Natural killer cell (primary cell): ENCODE measurements around the gene SLC35F3. TPM values are rescaled to one million over a fixed set of nuclear protein-coding genes. Genes with fewer than 3 reads are reported as not detected.

Experiments
- ATAC-seq, 3 donors: fragments of 150-1000 bp in 2 of 3; fragments of 200-7000 bp in 1 of 3; cut with Tn5 transposase; 1 replicate in 1 of 3; 2 replicates in 2 of 3; pipeline ENCODE4 v1.10.0; 2021; ENCODE audit warnings: mild to moderate bottlenecking in 2 of 3, moderate library complexity in 2 of 3
- DNase-seq, 2 donors: peaks; one replicate each; pipeline versions ENCODE4 v3.0.0 to v3.0.0-alpha.2; 2013 to 2021; ENCODE audit warnings: mixed read lengths in 1 of 2
- H3K27ac ChIP-seq: one replicate; pipeline ENCODE4 v1.5.1; 2013; ENCODE audit warnings: mild to moderate bottlenecking, low read length
- H3K27me3 ChIP-seq: one replicate; pipeline ENCODE4 v1.6.1; 2013; ENCODE audit warnings: low read length; ENCODE audit not compliant: control insufficient read depth, insufficient read depth
- H3K36me3 ChIP-seq: one replicate; pipeline ENCODE4 v1.6.1; 2013; ENCODE audit warnings: low read length; ENCODE audit not compliant: control insufficient read depth, insufficient read depth
- H3K4me1 ChIP-seq: one replicate; pipeline ENCODE4 v1.6.1; 2013; ENCODE audit warnings: low read length; ENCODE audit not compliant: control insufficient read depth, insufficient read depth
- H3K4me3 ChIP-seq: one replicate; pipeline ENCODE4 v1.5.1; 2013; ENCODE audit warnings: low read length
- H3K9me3 ChIP-seq: one replicate; pipeline ENCODE4 v1.6.1; 2013; ENCODE audit warnings: low read length; ENCODE audit not compliant: control insufficient read depth, insufficient read depth
- H3K27ac Mint-ChIP-seq, 2 donors: one replicate each; pipeline ENCODE4 v1.8.0; 2022; ENCODE audit warnings: mild to moderate bottlenecking in 2 of 2, mixed read lengths in 2 of 2, moderate library complexity in 1 of 2
- H3K27me3 Mint-ChIP-seq, 2 donors: one replicate each; pipeline ENCODE4 v1.8.0; 2022; ENCODE audit warnings: low read depth in 2 of 2, mixed read lengths in 2 of 2
- H3K36me3 Mint-ChIP-seq: one replicate; pipeline ENCODE4 v1.8.0; 2022; ENCODE audit warnings: mixed read lengths
- H3K4me1 Mint-ChIP-seq, 2 donors: one replicate each; pipeline ENCODE4 v1.8.0; 2022; ENCODE audit warnings: mixed read lengths in 2 of 2
- H3K4me3 Mint-ChIP-seq: one replicate; pipeline ENCODE4 v1.8.0; 2022; ENCODE audit warnings: mild to moderate bottlenecking, moderate library complexity, mixed read lengths
- H3K9me3 Mint-ChIP-seq, 2 donors: one replicate each; pipeline ENCODE4 v1.8.0; 2022; ENCODE audit warnings: mixed read lengths in 2 of 2
- CTCF ChIP-seq: fragments of 200-600 bp; IDR thresholded peaks from one replicate; pipeline ENCODE4 v1.8.0; 2022; ENCODE audit warnings: antibody characterized with exemption
- WGBS: methylation state at CpG from one replicate; pipeline ENCODE4 v1.1.7; 2013; ENCODE audit warnings: missing lambda C conversion rate; ENCODE audit not compliant: insufficient coverage; 5-methylcytosine and 5-hydroxymethylcytosine counted together
- intact Hi-C: fragments of 100-400 bp; cut with micrococcal nuclease; formaldehyde crosslinking; loops from one replicate; pipeline ENCODE4 v1.14.2; 2022
- total RNA-seq, 4 donors: library from RNA; stranded (reverse); fragments of 120-200 nt in 1 of 4; gene quantifications; one replicate each; pipeline versions ENCODE4 v1.2.3 to v1.2.4, GENCODE V29; 2013 to 2022

The SLC35F3 gene
- total RNA-seq, 3 donors from 2014 or later (not counting 1 experiment from before 2014, with no cell fraction given) = not detected

- no peak for DNase-seq
- H3K27me3 Mint-ChIP-seq = peaks cover 14 to 44% of the 10 kb centered on the region in 2 donors
- H3K36me3 Mint-ChIP-seq = peaks cover 9% of the 10 kb centered on the region
- WGBS = 85% methylated on average over 6 of the region's 6 CpGs
- no peak overlapping the region for H3K27ac Mint-ChIP-seq
- no peaks in the 10 kb centered on the region for H3K4me1 Mint-ChIP-seq
- no peak for TF ChIP-seq CTCF
- no peaks in the 10 kb centered on the region for H3K9me3 ChIP-seq
- H3K27ac ChIP-seq = no peak overlapping the region
- H3K36me3 ChIP-seq = no peaks in the 10 kb centered on the region
- H3K4me3 ChIP-seq = no peak overlapping the region
- H3K4me3 Mint-ChIP-seq = no peak overlapping the region
- no peaks in the 10 kb centered on the region for H3K4me1 ChIP-seq
- ATAC-seq = no peak
- peaks cover 2% of the 10 kb centered on the region for H3K27me3 ChIP-seq
- intact Hi-C loops = no loop called here
- H3K9me3 Mint-ChIP-seq = no peaks in the 10 kb centered on the region
Observed at GRCh38 chr1:234262007-234262753, 357.7 kb downstream of the SLC35F3 start.

GRCh38 chr1:234262754-234263105 is 358.3 kb downstream of the SLC35F3 start:
- TF ChIP-seq CTCF = no peak
- no peaks in the 10 kb centered on the region for H3K36me3 ChIP-seq
- intact Hi-C loops = no loop called here
- Mint-ChIP-seq H3K9me3 (no peaks in the 10 kb centered on the region), H3K36me3 (peaks cover 4% of the 10 kb centered on the region), H3K27me3 (peaks cover 12 to 39% of the 10 kb centered on the region in 2 donors), H3K4me3 (no peak overlapping the region), H3K4me1 (no peaks in the 10 kb centered on the region), H3K27ac (no peak overlapping the region)
- H3K9me3 ChIP-seq = no peaks in the 10 kb centered on the region
- H3K4me3 ChIP-seq = no peak overlapping the region
- no peaks in the 10 kb centered on the region for H3K27me3 ChIP-seq
- 82% methylated on average over 2 of the region's 2 CpGs for WGBS
- H3K27ac ChIP-seq = no peak overlapping the region
- H3K4me1 ChIP-seq = no peaks in the 10 kb centered on the region
- no peak for DNase-seq
- ATAC-seq = no peak

- H3K27me3 Mint-ChIP-seq = peaks cover 11 to 28% of the 10 kb centered on the region in 2 donors
- H3K9me3 Mint-ChIP-seq = no peaks in the 10 kb centered on the region
- ATAC-seq (no peak), DNase-seq (no peak)
- Histone ChIP-seq H3K4me1 (no peaks in the 10 kb centered on the region), H3K9me3 (no peaks in the 10 kb centered on the region), H3K4me3 (no peak overlapping the region), H3K36me3 (no peaks in the 10 kb centered on the region), H3K27me3 (no peaks in the 10 kb centered on the region), H3K27ac (no peak overlapping the region)
- 84% methylated on average over 5 of the region's 5 CpGs for WGBS
- no peaks in the 10 kb centered on the region for H3K36me3 Mint-ChIP-seq
- no peak overlapping the region for H3K27ac Mint-ChIP-seq
- no peaks in the 10 kb centered on the region for H3K4me1 Mint-ChIP-seq
- H3K4me3 Mint-ChIP-seq = no peak overlapping the region
- no peak for TF ChIP-seq CTCF
- intact Hi-C loops = no loop called here
Observed at GRCh38 chr1:234264832-234265231, 360.4 kb downstream of the SLC35F3 start.

GRCh38 chr1:234265321-234265720 is 360.8 kb downstream of the SLC35F3 start:
- Mint-ChIP-seq H3K27me3 (peaks cover 11 to 25% of the 10 kb centered on the region in 2 donors), H3K36me3 (no peaks in the 10 kb centered on the region), H3K4me3 (no peak overlapping the region), H3K27ac (no peak overlapping the region), H3K9me3 (no peaks in the 10 kb centered on the region), H3K4me1 (no peaks in the 10 kb centered on the region)
- Histone ChIP-seq H3K27ac (no peak overlapping the region), H3K4me3 (no peak overlapping the region), H3K27me3 (no peaks in the 10 kb centered on the region), H3K4me1 (no peaks in the 10 kb centered on the region), H3K36me3 (no peaks in the 10 kb centered on the region), H3K9me3 (no peaks in the 10 kb centered on the region)
- intact Hi-C loops = no loop called here
- WGBS = 90% methylated on average over 4 of the region's 4 CpGs
- TF ChIP-seq CTCF = no peak
- DNase-seq (no peak), ATAC-seq (no peak)
